GM04503 (cell line): ENCODE measurements around the gene CCDC144A.
A peak's percentile ranks its signal among the peaks of the same experiment; 100 is the strongest.
"Not testable (repeated sequence)": the region's sequence is repeated elsewhere in the genome, so short reads cannot be mapped to it uniquely, and the experiment has no call there.

ENCODE experiments used
- DNase-seq: peaks from one replicate; pipeline ENCODE4 v3.0.0-alpha.2; 2012; ENCODE audit warnings: low read depth

Gene CCDC144A, protein sequence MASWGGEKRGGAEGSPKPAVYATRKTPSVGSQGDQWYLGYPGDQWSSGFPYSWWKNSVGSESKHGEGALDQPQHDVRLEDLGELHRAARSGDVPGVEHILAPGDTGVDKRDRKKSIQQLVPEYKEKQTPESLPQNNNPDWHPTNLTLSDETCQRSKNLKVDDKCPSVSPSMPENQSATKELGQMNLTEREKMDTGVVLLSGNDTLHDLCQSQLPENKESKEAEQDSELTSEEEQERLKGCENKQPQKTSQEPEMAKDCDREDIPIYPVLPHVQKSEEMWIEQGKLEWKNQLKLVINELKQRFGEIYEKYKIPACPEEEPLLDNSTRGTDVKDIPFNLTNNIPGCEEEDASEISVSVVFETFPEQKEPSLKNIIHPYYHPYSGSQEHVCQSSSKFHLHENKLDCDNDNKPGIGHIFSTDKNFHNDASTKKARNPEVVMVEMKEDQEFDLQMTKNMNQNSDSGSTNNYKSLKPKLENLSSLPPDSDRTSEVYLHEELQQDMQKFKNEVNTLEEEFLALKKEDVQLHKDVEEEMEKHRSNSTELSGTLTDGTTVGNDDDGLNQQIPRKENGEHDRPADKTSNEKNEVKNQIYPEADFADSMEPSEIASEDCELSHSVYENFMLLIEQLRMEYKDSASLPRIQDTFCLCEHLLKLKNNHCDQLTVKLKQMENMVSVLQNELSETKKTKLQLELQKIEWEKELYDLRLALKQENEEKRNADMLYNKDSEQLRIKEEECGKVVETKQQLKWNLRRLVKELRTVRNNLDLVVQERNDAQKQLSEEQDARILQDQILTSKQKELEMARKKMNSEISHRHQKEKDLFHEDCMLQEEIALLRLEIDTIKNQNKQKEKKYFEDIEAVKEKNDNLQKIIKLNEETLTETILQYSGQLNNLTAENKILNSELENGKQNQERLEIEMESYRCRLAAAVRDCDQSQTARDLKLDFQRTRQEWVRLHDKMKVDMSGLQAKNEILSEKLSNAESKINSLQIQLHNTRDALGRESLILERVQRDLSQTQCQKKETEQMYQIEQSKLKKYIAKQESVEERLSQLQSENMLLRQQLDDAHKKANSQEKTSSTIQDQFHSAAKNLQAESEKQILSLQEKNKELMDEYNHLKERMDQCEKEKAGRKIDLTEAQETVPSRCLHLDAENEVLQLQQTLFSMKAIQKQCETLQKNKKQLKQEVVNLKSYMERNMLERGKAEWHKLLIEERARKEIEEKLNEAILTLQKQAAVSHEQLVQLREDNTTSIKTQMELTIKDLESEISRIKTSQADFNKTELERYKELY (N-terminal part only)

DNA sequence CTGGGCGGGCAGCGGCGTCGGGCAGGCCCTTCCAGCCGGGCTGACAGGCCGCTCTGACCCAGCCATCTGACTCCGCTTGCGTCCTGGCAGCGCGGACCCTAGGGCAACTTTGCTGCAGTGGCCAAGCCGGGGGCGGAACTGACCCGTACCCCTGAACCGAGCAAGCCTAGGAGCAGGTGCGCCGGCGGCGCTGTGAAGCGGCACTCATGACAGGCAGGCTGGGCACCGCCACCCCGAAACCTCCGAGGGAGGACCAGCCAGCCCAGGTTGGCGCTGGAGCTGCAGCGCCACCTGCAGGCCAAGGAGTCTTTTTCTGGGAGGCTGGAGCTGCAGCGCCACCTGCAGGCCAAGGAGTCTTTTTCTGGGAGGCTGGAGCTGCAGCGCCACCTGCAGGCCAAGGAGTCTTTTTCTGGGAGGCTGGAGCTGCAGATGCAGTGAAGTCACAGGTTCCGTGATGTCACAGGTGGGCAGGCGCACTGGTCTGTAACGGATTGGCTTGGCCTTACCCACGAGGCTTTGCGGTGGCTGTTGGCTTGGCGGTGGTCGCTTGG lies at the start of gene CCDC144A:
Gene CCDC144A (plus strand): TSS at position 511 of the 551 bp plus-strand sequence. CDS start 160 bp downstream, outside the sequence.
- not testable (repeated sequence) for DNase-seq

DNA sequence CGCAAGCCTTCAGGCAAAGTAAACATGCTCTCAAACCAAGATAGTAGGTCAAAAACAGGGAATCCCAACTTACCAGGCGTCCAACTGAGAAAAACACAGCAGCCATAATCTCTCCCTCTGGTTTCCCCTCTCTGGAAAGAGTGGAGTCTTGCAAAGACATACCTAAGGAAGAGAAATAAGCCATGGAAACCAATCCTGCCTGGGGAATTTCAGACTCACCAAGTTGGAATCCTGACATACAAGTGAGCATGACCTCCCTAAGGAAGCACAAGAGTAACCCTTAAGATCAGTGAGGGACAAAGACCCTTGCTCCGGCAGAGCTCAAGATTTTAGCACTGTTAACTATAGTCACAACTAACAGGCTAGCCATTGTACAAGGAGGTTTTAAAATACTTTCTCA lies 40.5 kb upstream of the CCDC144A start:
- no peak for DNase-seq

DNA sequence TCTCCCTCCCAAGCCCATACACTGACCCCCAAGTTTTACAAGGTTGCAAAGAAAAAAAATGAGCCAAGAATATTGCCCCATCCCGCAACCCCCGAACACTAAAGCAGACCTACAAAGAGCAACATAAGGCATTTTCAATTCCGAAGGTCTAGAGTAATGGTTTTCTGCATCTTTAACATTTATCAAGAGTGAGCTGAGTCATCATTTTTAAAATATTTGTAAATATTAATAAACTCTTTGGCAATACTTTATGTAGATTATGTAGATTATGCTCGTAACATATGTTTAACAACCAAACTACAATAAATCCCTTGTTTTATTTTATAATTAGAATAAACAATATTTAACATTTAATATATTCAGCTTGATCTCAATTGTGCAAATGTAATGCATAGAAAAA lies 37.8 kb upstream of the CCDC144A start:
- DNase-seq, result no peak

DNA sequence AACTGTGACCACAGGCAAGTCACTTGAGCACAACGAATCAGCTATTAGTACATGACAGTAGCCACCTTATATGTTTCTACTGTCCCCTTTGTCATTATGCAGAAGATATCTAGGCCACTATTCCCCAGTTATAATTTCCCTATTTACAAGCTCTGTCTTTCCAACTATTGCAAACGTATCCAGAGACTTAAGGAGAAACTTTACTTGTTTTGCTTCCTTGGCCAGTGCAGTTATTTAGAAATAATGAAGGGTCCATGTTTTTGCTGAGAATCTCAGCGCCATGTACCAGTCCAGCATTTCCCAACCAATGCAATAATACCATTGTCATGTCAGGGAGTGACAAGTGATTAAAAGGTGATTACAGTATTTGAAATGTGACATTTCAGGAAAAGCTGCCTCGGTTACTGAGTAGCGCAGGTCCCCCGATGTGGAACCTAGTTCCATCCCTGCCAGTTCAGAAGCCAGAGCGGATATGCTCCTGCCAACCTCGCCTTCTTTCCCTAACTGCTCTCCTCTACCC lies 37.1 kb upstream of the CCDC144A start:
- DNase-seq, result no peak

DNA sequence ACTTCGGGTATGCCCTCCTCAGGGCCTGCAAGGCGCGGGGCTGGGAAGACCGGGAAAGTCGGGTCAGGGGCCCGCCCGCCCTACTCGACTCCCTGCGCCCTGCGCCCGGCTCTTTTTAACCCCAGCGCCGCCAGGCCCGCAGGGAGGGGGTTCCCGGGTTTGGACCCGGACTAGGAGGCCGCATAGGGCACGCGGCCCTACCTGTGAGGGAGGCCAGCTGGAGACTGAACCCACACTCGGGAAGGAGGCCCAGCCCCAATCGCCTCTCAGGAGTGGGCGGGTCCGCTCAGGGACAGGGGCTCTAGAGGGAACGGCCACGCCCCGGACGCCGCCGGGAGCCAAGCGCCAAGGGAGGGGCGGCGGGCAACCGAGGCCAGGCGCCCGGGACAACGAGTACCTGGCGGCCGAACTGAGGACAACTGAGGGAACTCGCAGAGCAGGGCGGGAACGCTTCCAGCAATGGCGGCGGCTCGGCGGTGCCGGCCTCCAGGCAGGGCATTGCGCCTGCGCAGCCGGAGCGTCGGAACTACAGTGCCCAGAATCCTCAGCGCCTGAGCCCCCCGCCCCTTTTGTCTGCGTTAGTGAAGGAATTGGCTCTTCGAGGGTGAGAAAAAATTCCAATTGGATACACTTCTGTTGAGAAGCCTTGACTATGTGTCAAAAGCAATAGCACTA lies 36.5 kb upstream of the CCDC144A start, which contains the start of gene ZNF624:
Gene ZNF624 (minus strand): TSS at position 484 of the 675 bp plus-strand sequence.
- DNase-seq, result peak; percentile 54

DNA sequence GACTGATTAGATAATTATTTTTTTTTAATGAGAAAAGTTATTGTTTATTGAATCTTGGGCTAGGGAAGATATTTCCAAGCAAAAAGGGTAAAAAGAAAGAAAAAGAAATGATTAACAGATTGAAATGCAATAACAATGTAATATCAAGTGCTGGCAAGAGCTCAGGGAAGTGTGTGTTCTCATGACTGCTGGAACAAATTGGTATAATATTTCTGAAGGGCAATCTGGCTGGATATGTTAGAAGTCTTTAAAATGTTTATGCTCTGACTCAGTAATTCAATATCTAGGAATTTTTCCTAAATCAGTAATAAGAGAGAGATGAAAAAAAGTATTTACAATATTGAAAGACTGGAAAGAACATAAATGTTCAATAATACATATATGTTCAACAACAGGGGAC lies 28.8 kb upstream of the CCDC144A start:
- DNase-seq, result no peak

DNA sequence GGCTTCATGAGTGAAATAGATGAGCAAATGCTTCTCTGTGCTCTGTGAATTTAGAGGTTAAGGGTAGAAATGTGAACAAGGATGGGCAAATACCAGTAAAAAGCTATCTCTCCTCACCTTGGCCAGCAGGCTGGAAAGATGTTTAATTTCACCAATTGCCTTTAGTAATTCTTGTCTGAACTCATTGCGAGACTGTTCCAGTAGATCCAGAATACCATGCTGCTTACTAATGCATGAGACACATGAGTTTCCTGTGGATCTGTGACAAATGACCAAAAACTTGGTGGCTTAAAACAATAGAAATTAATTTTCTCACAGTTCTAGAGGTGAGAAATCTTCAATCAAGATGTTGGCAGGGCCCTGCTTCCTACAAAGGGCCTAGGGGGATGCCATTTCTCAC lies 27.1 kb upstream of the CCDC144A start:
- no peak for DNase-seq

DNA sequence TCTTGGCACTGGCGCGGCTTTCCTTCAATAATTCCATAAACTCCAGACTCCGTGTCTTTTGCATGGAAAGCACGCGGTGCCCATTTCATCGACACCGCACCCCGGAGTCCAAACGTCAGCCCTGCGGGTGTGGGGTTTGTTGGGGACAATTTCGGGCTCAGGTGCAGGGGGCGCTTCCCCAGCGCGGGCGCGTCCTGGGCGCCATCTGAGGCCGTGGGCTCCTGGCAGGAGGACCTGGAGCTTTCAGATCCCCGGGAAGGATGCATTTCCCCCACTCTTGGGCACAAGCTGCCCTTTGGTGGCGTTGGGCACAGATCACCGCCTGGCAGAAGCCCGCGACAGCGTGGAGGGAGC lies 23.5 kb upstream of the CCDC144A start:
- DNase-seq, result not testable (repeated sequence)

DNA sequence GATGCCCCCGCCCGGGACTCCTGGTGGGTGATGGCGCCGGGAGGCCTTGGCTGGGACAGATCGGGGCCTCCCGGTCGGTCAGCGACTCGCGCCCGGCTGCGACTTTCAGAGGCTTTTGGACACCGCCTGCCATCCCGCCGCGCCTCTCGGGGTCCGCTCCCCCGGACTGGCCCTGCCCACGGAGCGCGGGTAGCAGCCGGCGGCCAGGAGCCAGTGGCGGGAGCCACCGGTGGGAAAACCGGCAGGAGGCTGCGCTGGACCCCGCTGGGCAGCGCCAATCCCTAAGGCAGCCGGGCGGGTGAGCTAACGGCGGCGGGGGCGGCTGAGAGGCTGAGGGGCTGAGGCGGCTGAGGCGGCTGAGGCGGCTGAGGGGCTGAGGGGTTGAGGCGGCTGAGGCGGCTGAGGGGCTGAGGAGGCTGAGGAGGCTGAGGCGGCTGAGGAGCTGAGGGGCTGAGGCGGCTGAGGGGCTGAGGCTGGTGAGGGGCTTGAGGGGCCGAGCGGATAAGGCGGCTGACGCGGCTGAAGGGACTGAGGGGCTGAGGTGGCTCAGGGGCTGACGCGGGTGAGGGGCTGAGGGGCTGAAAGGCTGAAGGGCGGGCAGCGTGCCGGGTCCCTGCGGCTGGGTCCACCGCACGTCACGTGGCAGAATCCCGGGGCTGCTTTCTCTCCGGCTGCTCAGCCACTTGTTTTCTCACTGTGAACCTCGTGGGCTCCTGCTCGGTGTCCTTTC lies 23.0 kb upstream of the CCDC144A start:
- DNase-seq, result not testable (repeated sequence)

DNA sequence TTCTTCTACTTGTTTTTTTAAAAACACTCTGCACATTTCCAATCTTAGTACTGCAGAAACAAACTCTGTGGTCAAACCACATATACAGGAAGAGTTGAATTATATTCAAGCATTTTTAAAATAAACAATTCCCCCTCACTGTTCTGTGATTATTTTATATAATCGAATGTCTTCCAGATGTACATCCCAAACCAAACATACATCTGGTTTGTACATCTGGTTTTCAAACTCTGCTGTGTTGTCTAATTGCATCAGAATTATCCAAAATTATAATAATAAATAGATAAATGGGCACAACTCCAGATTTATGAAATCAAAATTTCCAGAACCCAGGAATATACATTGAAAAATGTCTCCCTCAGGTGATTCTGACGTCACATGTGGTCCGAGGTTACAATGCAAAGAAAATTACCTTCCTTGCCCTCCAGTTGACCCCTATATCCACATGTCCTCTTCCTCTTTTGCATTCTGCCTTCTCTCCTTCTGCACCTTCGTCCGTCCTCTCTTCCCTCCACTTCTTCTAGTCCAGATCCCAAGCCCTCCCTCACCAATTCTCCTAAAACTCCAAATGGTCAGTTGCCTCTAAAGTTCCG lies 13.3 kb upstream of the CCDC144A start:
- no peak for DNase-seq

DNA sequence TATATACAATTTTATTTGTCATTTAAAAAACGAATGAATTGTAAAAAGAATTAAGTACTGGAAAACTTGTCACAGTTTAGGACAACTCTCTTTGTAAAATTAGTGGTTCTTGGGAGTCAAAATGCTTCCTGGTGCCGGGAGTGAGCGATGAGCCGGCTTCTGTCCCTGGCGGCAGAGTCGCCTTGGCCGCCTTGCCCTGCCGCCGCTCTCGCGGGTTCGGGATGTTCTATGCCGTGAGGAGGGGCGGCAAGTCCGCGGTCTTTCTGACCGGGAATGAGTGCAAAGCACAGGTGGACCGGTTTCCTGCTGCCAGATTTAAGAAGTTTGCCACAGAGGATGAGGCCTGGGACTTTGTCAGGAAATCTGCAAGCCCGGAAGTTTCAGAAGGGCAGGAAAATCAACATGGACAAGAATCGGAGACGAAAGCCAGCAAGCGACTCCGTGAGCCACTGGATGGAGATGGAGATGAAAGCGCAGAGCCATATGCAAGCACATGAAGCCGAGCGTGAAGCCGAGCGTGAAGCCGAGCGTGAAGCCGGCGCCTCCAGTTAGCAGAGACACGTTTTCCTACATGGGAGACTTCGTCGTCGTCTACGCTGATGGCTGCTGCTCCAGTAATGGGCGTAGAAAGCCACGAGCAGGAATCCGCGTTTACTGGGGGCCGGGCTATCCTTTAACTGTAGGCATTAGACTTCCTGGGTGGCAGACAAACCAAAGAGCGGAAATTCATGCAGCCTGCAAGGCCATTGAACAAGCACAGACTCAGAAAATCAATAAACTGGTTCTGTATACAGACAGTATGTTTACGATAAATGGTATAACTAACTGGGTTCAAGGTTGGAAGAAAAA lies 6.5 kb upstream of the CCDC144A start:
- not testable (repeated sequence) for DNase-seq

DNA sequence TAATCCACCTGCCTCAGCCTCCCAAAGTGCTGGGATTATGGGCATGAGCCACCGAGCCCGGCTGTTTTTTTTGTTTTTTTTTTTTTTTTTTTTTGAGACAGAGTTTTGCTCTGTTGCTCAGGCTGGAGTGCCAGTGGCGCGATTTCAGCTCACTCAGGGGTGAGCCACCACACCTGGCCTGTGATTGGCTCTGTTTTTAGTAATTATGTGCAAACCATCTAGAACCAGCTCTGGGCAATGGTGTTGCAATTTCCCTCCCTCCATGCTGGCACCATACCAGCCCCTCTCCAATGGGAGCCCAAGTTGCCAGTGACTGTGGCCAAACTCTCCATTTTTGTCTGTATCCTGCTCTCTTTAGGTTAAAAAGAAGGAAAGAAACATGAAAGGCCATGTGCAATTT lies 4.0 kb upstream of the CCDC144A start:
- not testable (repeated sequence) for DNase-seq

DNA sequence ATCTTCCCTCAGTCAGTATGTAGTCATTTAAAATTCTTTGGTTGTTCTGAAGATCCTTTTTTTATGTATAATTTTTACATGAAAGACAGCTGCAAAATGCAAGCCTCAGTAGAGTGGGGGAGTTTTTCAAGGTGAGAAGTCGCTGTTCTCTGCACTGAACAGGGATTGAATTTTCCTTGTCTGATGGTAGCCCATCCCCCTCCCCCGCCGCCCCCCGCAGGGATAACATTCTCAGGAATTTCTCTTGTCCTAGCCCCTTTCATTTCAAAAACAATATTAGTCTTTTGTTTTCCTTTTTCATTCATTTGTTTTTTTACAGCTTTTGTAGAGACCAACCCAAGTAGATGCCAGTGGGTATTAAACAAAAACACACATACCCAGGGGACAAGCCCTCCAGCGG lies 2.9 kb upstream of the CCDC144A start:
- not testable (repeated sequence) for DNase-seq

DNA sequence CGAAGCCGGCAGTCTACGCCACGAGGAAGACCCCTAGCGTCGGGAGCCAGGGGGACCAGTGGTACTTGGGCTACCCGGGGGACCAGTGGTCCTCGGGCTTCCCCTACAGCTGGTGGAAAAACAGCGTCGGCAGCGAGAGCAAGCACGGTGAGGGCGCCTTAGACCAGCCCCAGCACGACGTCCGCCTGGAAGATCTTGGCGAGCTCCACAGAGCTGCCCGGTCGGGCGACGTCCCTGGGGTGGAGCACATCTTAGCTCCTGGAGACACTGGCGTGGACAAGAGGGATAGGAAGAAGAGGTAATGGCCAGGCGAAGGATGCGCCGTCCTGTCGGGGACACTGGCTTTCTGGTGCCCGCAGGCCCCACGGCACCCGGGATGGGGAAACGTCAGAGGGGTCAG lies 406 bp downstream of the CCDC144A start:
- DNase-seq, result not testable (repeated sequence)

DNA sequence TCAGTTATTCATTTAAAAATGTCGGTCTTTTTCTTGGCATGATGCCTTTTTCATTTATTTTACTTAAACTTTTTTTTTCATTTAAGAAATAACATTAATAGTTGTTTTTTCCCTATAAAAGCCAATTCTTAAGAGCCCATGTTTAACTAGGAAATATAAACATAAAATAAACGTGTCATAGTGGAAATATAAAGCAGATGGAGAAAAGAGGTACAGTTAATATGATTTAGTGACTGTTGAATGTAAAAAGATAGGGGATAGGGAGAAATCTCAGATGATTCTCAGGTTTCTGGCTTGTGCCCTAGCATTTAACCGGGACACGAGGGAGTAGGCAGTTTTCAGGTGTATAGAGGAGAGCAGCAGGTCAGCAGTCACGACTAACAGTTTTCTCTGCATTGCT lies 7.6 kb downstream of the CCDC144A start:
- DNase-seq, result not testable (repeated sequence)

DNA sequence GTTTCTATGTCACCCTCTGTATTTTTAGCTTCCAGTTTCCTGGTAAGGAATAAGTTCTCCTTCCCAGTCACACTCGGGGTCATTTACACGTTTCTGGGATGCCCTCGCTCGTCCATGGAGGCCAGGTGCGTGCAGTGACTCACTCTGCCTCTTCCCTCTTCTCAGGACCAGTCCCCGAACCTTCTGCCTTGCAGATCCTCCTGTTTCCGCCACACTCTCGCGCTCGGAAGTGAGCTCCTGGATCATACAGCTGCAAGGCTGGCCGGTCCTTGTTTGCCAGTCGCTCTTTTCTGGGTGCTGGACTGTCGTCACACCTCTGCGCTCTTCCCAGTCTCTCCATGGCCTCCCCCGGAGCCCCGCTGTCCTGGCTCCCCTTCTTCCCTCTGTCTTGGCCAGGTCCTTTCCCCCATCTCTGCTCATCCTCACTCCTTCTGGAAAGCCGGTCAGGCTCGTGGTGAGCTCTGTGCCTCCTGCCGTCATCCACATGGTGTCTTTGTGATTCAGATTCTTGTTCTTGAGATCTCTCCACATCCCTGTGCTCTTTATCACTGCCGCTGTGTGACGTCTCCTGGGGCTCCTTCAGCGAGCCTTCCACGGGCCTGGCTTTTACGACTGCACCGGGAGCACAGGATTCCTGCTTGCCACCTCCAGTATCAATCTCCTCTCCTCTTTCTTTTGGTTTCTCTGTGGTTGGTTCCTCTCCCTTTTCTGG lies 55.6 kb downstream of the CCDC144A start:
- DNase-seq, result not testable (repeated sequence)

DNA sequence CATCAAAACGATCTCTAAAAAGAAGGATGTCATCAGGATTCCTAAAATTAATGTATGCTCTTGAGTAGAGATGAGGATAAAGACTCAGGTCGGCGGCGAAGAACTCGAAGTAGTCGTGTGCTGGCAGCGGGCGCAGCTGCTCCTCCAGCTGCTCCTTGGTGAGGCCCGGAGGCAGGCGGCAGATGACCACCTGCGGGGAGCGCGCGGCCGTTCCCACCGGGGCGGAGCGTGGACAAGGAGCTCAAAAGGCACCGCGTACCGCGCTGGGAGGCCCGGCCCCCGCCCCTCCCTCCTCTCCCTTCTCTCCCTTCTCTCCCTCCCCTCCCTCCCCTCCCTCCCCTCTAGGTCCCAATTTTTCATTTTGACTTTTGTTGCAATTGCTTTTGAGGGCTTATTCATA lies 56.5 kb downstream of the CCDC144A start:
- DNase-seq, result not testable (repeated sequence)

DNA sequence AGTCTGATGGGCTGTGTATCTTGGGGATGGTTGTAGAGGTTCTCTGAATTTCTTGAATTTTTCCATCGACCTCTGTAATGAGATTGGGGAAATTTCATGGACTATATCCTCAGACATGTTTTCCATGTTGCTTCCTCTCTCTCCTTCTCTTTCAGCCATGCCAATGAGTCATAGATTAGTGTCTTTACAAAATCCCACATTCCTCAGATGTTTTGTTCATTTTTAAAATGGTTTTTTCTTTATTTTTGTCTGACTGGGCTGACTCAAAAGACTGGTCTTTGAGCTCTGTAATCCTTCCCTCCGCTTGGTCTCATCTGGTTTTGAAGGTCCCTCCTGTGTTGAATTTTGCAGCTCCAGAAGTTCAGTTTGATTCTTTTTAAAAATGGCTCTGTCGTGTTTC lies 60.5 kb downstream of the CCDC144A start:
- DNase-seq, result not testable (repeated sequence)
